ENCODE data around the gene DCAF7.

DCAF7 gene

DNA sequence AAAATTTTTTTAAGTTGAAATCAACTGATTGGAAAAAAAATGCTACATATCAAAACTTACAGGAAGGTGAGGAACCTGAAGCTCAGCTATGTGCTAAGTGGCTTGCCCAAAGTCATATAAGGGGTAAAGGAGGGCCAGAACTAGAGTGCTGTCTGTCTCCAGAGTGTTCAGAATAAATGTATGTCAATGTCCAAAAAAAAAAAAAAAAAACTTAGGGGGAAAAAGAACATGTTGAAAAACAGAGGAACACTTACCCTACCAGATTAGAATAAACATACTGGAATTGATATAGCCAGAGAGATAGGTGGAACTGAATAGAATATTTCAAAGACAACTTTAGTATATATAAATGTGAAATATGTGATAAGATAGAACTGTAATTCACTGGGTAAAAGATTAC is 11.5 kb downstream of the DCAF7 start:
- no peak for ATAC-seq (replicated peaks; ENCODE audit: extremely low read depth, poor library complexity, severe bottlenecking)
- Mint-ChIP-seq H3K4me1 (peaks cover 56% of the 10 kb centered on the region), H3K4me3 (no peak overlapping the region), H3K9me3 (no peaks in the 10 kb centered on the region), H3K27me3 (no peaks in the 10 kb centered on the region), H3K27ac (ENCODE audit: low read depth) (no peak overlapping the region), H3K36me3 (ENCODE audit: insufficient read depth) (peaks cover 7% of the 10 kb centered on the region)
- DNase-seq (ENCODE audit: low spot score in 2 of 2), result no peak

DNA sequence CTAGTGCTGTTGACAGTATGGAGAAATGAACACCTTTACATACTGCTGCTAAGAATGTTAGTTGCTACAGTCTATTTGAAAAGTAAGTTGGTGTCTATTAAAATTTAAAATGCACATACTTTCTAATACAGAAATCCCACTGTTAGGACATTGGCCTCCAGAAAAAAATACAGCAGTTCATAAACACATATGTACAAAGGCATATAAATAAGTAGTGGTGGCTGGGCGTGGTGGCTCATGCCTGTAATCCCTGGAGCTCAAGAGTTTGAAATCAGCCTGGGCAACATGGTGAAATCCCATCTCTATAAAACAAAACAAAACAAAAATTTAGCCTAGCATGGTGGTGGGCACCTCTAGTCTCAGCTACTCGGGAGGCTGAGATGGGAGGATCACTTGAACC is 13.1 kb downstream of the DCAF7 start:
- H3K4me3 Mint-ChIP-seq, result no peak overlapping the region
- H3K4me1 Mint-ChIP-seq, result peaks cover 60% of the 10 kb centered on the region
- no peak for ATAC-seq (replicated peaks; ENCODE audit: extremely low read depth, poor library complexity, severe bottlenecking)
- H3K36me3 Mint-ChIP-seq (ENCODE audit: insufficient read depth), result peaks cover 6% of the 10 kb centered on the region
- no peaks in the 10 kb centered on the region for H3K9me3 Mint-ChIP-seq
- DNase-seq (ENCODE audit: low spot score in 2 of 2), result no peak
- no peaks in the 10 kb centered on the region for H3K27me3 Mint-ChIP-seq
- H3K27ac Mint-ChIP-seq (ENCODE audit: low read depth), result no peak overlapping the region

DNA sequence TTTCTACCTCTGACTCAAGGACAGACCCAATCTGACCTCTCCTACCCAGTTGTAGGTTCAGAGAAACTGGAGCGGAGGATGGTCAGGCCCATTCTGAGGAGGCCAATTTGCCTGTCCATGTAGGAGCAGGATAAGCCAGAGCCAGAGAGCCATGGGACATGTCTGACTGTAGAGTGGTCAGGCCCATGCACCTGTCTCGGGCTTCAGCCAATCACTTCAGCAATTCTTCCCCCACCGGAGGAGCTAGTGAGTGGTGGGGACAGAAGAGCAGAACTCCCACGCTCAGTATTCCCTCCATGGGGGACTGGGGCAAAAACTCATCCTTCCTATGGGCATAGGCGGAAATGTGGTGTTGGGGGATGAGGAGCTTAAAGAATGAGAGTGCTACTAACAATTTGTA is 14.3 kb downstream of the DCAF7 start:
- peaks cover 9% of the 10 kb centered on the region for H3K36me3 Mint-ChIP-seq (ENCODE audit: insufficient read depth)
- no peaks in the 10 kb centered on the region for H3K27me3 Mint-ChIP-seq
- DNase-seq (ENCODE audit: low spot score in 2 of 2) (no peak), ATAC-seq (replicated peaks; ENCODE audit: extremely low read depth, poor library complexity, severe bottlenecking) (no peak)
- H3K9me3 Mint-ChIP-seq, result no peaks in the 10 kb centered on the region
- peaks cover 65% of the 10 kb centered on the region for H3K4me1 Mint-ChIP-seq
- no peak overlapping the region for H3K4me3 Mint-ChIP-seq
- no peak overlapping the region for H3K27ac Mint-ChIP-seq (ENCODE audit: low read depth)

DNA sequence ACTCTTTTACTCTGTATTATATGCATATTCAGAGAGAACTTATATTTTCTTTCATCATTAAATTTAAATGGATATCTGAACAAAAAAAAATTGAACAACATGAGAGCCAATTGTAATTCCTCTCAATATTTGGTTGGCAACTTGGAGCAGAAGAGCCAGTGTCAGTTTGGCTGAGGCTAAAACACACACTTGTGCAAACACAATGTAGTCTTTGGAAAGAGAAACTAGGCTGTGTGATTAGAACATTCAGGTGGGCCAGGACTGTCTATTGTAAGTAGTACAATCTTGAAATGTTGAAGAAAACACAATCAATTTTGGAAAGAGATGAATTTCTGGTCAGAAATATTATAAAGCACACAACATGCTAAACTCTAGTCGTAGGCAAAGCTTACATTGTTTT is 17.0 kb downstream of the DCAF7 start:
- no peak overlapping the region for H3K27ac Mint-ChIP-seq (ENCODE audit: low read depth)
- no peak for ATAC-seq (replicated peaks; ENCODE audit: extremely low read depth, poor library complexity, severe bottlenecking)

DNA sequence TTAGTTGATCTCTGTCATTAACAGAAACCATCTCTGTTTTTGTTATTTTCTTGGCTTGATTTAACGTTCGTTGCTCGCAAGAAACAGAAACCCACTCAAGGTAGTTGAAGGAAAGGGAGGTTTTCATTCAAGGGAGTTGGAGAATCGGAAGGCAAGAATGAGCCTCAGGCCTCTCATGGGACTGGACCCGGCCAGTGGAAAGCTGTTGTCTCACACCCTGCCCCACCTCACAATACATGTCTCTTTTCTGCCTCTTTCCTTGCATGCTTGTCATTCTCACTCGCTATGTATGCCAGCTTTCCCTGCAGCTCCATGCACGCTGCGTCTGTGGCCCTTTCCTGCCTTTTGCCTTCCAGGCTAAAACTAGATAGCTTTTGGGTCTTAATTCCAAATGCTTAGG is 18.3 kb downstream of the DCAF7 start:
- Mint-ChIP-seq H3K4me1 (peaks cover 55% of the 10 kb centered on the region), H3K36me3 (ENCODE audit: insufficient read depth) (peaks cover 9% of the 10 kb centered on the region), H3K9me3 (no peaks in the 10 kb centered on the region), H3K27ac (ENCODE audit: low read depth) (no peak overlapping the region), H3K4me3 (no peak overlapping the region), H3K27me3 (no peaks in the 10 kb centered on the region)
- no peak for DNase-seq (ENCODE audit: low spot score in 2 of 2)
- no peak for ATAC-seq (replicated peaks; ENCODE audit: extremely low read depth, poor library complexity, severe bottlenecking)

More for the DNA sequence above, 17.0 kb downstream of the DCAF7 start:
- no peak for DNase-seq (ENCODE audit: low spot score in 2 of 2)
- Mint-ChIP-seq H3K4me3 (no peak overlapping the region), H3K36me3 (ENCODE audit: insufficient read depth) (peaks cover 9% of the 10 kb centered on the region), H3K27me3 (no peaks in the 10 kb centered on the region), H3K9me3 (no peaks in the 10 kb centered on the region), H3K4me1 (peaks cover 60% of the 10 kb centered on the region)

DNA sequence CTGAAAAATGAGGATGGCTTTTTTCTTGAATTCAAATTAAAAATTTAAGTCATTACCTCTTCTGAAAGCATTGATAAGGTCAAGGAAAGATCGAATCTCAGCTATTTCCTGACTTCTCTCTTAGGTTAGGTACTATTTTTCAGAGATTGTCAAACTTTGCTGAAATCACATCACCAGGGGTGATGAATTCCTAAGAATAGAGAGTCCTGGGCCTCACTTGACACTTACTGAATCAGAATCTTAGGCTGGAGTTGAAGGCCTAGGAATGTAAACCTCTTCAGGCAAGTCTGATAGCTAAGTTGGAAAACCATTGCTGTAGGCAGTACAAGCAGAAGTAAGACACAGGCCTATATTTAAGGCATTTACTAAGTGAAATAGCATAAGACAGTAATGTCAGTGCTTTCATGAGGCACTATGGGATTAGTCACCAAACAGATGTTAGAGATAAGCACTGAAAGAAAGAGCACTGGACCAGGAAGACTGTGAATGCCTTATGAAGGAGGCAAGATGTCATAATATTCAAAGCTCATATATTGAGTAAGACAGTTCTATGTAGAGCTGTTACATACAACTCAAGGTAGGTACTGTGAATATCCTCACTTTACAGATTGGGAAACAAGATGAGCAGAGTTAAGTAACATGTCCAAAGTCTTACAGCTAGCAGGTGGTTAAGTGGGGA is 21.5 kb downstream of the DCAF7 start:
- no peak for DNase-seq (ENCODE audit: low spot score in 2 of 2)
- Mint-ChIP-seq H3K36me3 (ENCODE audit: insufficient read depth) (peaks cover 19% of the 10 kb centered on the region), H3K4me1 (peaks cover 57% of the 10 kb centered on the region)

DNA sequence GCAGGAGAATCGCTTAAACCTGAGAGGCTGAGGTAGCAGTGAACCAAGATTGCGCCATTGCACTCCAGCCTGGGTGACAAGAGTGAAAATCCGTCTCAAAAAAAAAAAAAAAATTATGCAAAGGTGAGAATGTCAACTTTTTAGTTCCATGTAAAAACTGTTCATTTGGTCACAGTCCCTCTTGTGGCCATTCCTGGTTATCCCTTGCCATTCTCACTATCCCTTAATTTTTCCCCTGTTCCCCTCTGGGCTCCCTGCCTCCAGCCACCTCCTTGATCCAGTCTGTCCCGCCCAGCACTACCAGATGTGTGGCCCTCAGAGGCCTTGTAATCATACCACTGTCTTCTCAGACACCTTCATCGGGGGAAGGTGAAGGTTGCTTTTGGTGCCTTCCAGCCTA is 23.4 kb downstream of the DCAF7 start:
- ATAC-seq (replicated peaks; ENCODE audit: extremely low read depth, poor library complexity, severe bottlenecking) (no peak), DNase-seq (ENCODE audit: low spot score in 2 of 2) (no peak)
- H3K27ac Mint-ChIP-seq (ENCODE audit: low read depth), result no peak overlapping the region
- peaks cover 21% of the 10 kb centered on the region for H3K36me3 Mint-ChIP-seq (ENCODE audit: insufficient read depth)
- no peaks in the 10 kb centered on the region for H3K27me3 Mint-ChIP-seq
- peaks cover 48% of the 10 kb centered on the region for H3K4me1 Mint-ChIP-seq
- H3K4me3 Mint-ChIP-seq, result no peak overlapping the region
- H3K9me3 Mint-ChIP-seq, result no peaks in the 10 kb centered on the region

More for the DNA sequence above, 21.5 kb downstream of the DCAF7 start:
- Mint-ChIP-seq H3K27me3 (no peaks in the 10 kb centered on the region), H3K9me3 (no peaks in the 10 kb centered on the region), H3K4me3 (peak overlapping the region; percentile 6), H3K27ac (ENCODE audit: low read depth) (peak overlapping the region; percentile 38)
- ATAC-seq (replicated peaks; ENCODE audit: extremely low read depth, poor library complexity, severe bottlenecking), result no peak

DNA sequence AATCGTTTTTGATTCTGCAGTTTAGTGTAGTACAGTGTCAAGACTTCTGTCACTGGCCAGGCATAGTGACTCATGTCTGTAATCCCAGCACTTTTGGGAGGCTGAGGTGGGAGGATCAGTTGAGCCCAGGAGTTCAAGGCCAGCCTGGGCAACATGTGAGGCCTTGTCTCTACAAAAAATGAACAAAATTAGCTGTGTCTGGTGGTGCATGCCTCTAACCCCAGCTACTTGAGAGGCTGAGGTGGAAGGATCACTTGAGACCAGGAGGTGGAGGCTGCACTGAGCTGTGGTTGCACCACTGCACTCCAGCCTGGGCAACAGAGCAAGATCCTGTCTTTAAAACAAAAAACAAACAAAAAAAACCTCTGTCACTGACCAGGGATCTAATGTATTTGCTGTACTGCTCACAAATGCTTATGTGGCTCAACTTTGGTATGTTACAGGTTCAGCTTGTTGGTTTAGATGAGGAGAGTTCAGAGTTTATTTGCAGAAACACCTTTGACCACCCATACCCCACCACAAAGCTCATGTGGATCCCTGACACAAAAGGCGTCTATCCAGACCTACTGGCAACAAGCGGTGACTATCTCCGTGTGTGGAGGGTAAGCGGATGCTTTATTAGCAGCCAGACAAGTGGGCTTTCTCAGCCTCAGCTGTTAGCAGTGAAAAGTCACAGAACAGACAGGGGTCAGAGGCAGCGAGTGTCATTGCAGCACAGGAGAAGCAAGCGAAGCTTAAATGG is 27.9 kb downstream of the DCAF7 start:
- Mint-ChIP-seq H3K27ac (ENCODE audit: low read depth) (no peak overlapping the region), H3K4me3 (no peak overlapping the region), H3K36me3 (ENCODE audit: insufficient read depth) (peaks cover 38% of the 10 kb centered on the region), H3K4me1 (peaks cover 33% of the 10 kb centered on the region), H3K9me3 (no peaks in the 10 kb centered on the region), H3K27me3 (no peaks in the 10 kb centered on the region)
- ATAC-seq (replicated peaks; ENCODE audit: extremely low read depth, poor library complexity, severe bottlenecking), result no peak
- no peak for DNase-seq (ENCODE audit: low spot score in 2 of 2)

DNA sequence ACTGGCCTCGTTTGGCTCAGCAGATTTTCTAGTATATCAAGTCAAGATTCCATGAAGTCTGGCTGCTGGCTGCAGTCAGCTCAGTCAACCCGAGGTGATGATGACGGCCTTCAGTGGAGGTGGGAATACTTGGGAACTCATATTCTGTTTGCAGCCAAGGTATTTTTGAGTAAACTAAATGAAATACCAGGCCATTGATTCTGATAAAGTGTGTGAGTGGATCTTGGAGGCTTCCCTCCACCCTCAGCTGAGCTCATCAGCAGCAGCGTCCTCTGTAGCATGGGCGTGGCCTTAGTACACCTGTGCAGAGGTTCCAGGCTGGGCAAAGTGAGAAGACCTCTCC is 28.5 kb downstream of the DCAF7 start:
- Mint-ChIP-seq H3K4me3 (no peak overlapping the region), H3K9me3 (no peaks in the 10 kb centered on the region), H3K27ac (ENCODE audit: low read depth) (no peak overlapping the region), H3K36me3 (ENCODE audit: insufficient read depth) (peaks cover 40% of the 10 kb centered on the region), H3K4me1 (peaks cover 31% of the 10 kb centered on the region), H3K27me3 (no peaks in the 10 kb centered on the region)
- DNase-seq (ENCODE audit: low spot score in 2 of 2), result no peak
- no peak for ATAC-seq (replicated peaks; ENCODE audit: extremely low read depth, poor library complexity, severe bottlenecking)

DNA sequence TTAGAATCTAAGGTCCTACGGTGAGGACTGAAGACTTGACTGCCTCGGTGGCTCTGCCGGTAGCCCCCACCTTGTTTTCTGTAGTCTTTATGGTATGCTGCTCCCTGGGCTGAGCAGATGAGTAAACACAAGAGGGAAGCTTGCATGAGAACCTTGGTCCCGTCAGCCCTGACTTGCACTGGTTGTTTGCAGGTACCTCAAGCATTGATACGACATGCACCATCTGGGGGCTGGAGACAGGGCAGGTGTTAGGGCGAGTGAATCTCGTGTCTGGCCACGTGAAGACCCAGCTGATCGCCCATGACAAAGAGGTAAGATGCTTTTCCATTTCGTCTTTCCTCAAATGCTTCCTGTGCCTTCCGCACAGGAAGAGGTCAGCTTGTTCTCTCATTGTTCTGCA is 29.4 kb downstream of the DCAF7 start:
- H3K27ac Mint-ChIP-seq (ENCODE audit: low read depth), result peak overlapping the region; percentile 35
- H3K4me1 Mint-ChIP-seq, result peaks cover 29% of the 10 kb centered on the region
- DNase-seq (ENCODE audit: low spot score in 2 of 2) (no peak), ATAC-seq (replicated peaks; ENCODE audit: extremely low read depth, poor library complexity, severe bottlenecking) (no peak)
- H3K36me3 Mint-ChIP-seq (ENCODE audit: insufficient read depth), result peaks cover 38% of the 10 kb centered on the region
- H3K9me3 Mint-ChIP-seq, result no peaks in the 10 kb centered on the region
- H3K27me3 Mint-ChIP-seq, result no peaks in the 10 kb centered on the region
- H3K4me3 Mint-ChIP-seq, result no peak overlapping the region

DNA sequence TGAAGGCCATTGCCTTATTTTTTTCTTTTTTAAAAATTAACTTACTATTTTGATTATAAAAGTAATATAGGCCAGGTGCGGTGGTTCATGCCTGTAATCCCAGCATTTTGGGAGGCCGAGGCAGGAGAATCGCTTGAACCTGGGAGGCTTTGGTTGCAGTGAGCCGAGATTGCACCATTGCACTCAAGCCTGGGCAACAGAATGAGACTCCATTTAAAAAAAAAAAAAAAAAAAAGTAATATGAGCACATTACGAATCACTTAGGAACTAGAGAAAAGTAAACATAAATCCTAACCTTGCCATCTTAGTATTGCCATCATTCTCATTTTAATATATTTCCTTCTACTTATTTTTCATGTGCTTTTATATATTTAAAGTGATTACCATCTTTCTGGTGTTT is 37.5 kb downstream of the DCAF7 start:
- no peaks in the 10 kb centered on the region for H3K27me3 Mint-ChIP-seq
- H3K4me1 Mint-ChIP-seq, result peaks cover 24% of the 10 kb centered on the region
- ATAC-seq (replicated peaks; ENCODE audit: extremely low read depth, poor library complexity, severe bottlenecking), result no peak
- H3K9me3 Mint-ChIP-seq, result no peaks in the 10 kb centered on the region
- no peak overlapping the region for H3K4me3 Mint-ChIP-seq
- no peak for DNase-seq (ENCODE audit: low spot score in 2 of 2)
- peaks cover 41% of the 10 kb centered on the region for H3K36me3 Mint-ChIP-seq (ENCODE audit: insufficient read depth)
- H3K27ac Mint-ChIP-seq (ENCODE audit: low read depth), result no peak overlapping the region

DNA sequence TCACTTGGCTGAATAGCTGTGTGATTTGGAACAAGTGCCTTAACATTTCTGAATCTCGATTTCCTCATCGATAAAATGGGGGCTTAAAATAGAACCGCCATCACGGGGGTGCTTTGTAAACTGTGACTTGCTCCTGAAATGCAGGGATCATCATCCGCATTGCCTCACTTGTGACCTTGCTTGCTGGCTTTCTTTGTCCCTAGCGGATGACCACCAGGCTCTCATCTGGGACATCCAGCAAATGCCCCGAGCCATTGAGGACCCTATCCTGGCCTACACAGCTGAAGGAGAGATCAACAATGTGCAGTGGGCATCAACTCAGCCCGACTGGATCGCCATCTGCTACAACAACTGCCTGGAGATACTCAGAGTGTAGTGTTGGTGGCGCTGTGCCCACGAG is 38.5 kb downstream of the DCAF7 start:
- Mint-ChIP-seq H3K4me3 (no peak overlapping the region), H3K4me1 (peaks cover 29% of the 10 kb centered on the region), H3K9me3 (no peaks in the 10 kb centered on the region), H3K27ac (ENCODE audit: low read depth) (no peak overlapping the region), H3K36me3 (ENCODE audit: insufficient read depth) (peaks cover 39% of the 10 kb centered on the region), H3K27me3 (no peaks in the 10 kb centered on the region)
- ATAC-seq (replicated peaks; ENCODE audit: extremely low read depth, poor library complexity, severe bottlenecking) (no peak), DNase-seq (ENCODE audit: low spot score in 2 of 2) (no peak)

DNA sequence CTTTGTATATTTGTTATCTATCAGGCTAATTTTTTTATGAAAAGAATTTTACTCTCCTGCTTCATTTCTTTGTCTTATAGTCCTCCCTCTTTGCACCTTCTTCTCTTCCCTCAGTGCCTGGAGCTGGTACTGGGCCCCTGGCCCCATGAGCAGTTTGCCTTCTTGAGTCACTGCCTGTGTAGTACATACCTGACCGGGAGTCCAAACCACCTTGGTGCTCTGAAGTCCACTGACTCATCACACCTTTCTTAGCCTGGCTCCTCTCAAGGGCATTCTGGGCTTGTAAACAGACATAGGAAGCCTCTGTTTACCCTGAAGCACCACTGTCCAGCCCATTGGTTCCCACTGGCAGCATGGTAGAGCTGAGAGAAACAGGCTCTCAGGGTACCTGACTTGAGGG is 39.4 kb downstream of the DCAF7 start:
- Mint-ChIP-seq H3K27me3 (no peaks in the 10 kb centered on the region), H3K36me3 (ENCODE audit: insufficient read depth) (peaks cover 39% of the 10 kb centered on the region), H3K4me3 (no peak overlapping the region), H3K9me3 (no peaks in the 10 kb centered on the region), H3K27ac (ENCODE audit: low read depth) (peak overlapping the region; percentile 34), H3K4me1 (peaks cover 26% of the 10 kb centered on the region)
- no peak for DNase-seq (ENCODE audit: low spot score in 2 of 2)
- ATAC-seq (replicated peaks; ENCODE audit: extremely low read depth, poor library complexity, severe bottlenecking), result no peak

All from central memory CD8-positive, alpha-beta T cell (primary cell).